ENCODE data around the gene SASH3.

GRCh38 chrX:129831091-129831885 is 51.5 kb downstream of the SASH3 start:
- no peak for TF ChIP-seq CTCF (conservative IDR thresholded peaks at IDR 0.05 in 1 of 2, IDR thresholded peaks at IDR 0.05 in 1 of 2; ENCODE audit: low read depth in 1 of 2, low read length in 2 of 2)
- TF ChIP-seq EZH2 (IDR thresholded peaks at IDR 0.05; ENCODE audit: low read length, missing control alignments) = no peak

Measured in fibroblast of lung (primary cell).